Memory B cell (primary cell): ENCODE measurements around the gene GOLGA1.
"Not testable (repeated sequence)": the region's sequence is repeated elsewhere in the genome, so short reads cannot be mapped to it uniquely, and the experiment has no call there.

Source experiments
- ATAC-seq: fragments of 150-1000 bp; cut with Tn5 transposase; 2 replicates; pipeline ENCODE4 v1.10.0; 2021; ENCODE audit warnings: low read depth, mild to moderate bottlenecking, moderate library complexity
- DNase-seq, 2 donors: peaks; one replicate each; pipeline ENCODE4 v3.0.0; 2022; ENCODE audit warnings: low spot score in 2 of 2
- H3K27ac Mint-ChIP-seq: one replicate; pipeline ENCODE4 v1.8.0; 2022; ENCODE audit warnings: mild to moderate bottlenecking, moderate library complexity, mixed read lengths
- H3K27me3 Mint-ChIP-seq: one replicate; pipeline ENCODE4 v1.8.0; 2022; ENCODE audit warnings: mixed read lengths
- H3K36me3 Mint-ChIP-seq: one replicate; pipeline ENCODE4 v1.8.0; 2022; ENCODE audit warnings: mild to moderate bottlenecking, mixed read lengths
- H3K4me1 Mint-ChIP-seq: one replicate; pipeline ENCODE4 v1.8.0; 2022; ENCODE audit warnings: mixed read lengths
- H3K4me3 Mint-ChIP-seq: one replicate; pipeline ENCODE4 v1.8.0; 2022; ENCODE audit warnings: mild to moderate bottlenecking, moderate library complexity, mixed read lengths
- H3K9me3 Mint-ChIP-seq: one replicate; pipeline ENCODE4 v1.8.0; 2022; ENCODE audit warnings: mixed read lengths

The GOLGA1 gene

DNA sequence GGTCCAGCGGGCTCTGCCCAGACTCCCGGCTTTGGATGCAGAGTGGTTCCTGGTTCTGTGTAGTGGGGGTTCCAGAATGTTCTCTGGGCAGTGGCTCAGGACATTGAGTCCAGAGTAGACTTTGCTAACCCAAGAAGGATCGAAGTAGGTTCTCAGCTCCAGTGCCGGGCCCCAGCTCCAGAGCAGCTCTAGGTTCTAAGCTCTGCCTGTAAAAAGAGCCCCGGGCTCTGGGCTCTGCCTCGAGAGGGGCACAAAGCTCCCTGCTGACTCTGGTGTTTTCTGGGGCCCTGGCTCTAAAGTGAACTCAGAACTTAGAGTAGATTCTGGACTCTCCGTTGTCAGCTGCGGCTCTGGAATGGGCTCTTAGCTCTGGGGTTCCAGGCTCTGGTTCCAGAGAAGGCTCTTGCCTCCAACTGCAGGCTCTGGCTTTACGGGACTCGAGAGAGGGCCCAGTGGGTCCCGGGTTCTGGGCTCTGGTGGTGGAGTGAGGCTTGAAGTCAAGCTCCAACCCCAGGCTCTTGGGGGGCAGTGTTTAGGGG is 87.2 kb downstream of the GOLGA1 start:
- Mint-ChIP-seq H3K27me3 (no peaks in the 10 kb centered on the region), H3K36me3 (peaks cover 6% of the 10 kb centered on the region), H3K27ac (peak overlapping the region; percentile 74), H3K9me3 (no peaks in the 10 kb centered on the region), H3K4me1 (peaks cover 3% of the 10 kb centered on the region), H3K4me3 (peak overlapping the region; percentile 43)
- ATAC-seq, result no peak
- no peak for DNase-seq

DNA sequence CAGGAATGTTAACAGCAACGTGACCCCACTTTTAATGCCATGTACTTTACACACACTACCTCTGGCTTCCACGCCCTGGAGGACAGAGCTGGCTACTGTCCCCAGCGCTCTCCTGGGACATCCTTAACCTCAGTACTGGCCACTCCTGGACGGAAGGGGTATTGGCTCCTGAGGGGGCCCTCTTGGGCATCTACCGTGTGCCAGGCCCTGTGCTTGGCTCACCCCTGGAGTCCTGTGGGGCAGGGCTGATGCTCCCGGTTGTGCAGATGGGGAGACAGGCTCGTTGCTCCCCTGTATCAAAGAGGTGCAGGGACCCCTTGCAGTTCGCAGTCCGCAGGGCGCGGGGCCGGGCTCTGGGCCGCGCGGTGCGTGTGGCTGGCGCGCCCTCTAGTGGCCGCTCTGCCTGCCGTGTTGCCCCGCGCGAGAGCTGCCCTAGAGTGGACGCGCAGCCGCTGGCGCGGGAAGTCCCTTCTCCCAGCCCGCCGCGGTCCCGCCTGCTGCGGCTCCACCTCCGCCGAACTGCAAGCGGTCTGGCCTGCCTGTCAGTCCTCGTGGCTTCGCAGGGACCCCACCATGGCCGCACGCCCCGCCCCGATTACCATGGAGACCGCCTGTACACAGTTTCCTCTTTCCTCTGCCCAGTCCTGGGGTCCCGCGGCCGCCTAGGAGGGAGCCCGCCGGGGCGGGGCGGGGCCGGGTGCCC is 87.9 kb downstream of the GOLGA1 start, which contains the start of gene WDR38:
Gene WDR38 (plus strand): TSS at position 632 of the 703 bp plus-strand sequence. CDS start 72 bp downstream, outside the sequence.
- DNase-seq (peak; percentile 77 to 91), ATAC-seq (peak; percentile 86)
- Mint-ChIP-seq H3K27ac (peak within 1 kb of the TSS; percentile 74), H3K9me3 (no peaks in the 10 kb centered on the region), H3K4me3 (peak within 1 kb of the TSS; percentile 83), H3K27me3 (no peaks in the 10 kb centered on the region), H3K36me3 (peaks cover 4% of the 10 kb centered on the region), H3K4me1 (peaks cover 3% of the 10 kb centered on the region)

DNA sequence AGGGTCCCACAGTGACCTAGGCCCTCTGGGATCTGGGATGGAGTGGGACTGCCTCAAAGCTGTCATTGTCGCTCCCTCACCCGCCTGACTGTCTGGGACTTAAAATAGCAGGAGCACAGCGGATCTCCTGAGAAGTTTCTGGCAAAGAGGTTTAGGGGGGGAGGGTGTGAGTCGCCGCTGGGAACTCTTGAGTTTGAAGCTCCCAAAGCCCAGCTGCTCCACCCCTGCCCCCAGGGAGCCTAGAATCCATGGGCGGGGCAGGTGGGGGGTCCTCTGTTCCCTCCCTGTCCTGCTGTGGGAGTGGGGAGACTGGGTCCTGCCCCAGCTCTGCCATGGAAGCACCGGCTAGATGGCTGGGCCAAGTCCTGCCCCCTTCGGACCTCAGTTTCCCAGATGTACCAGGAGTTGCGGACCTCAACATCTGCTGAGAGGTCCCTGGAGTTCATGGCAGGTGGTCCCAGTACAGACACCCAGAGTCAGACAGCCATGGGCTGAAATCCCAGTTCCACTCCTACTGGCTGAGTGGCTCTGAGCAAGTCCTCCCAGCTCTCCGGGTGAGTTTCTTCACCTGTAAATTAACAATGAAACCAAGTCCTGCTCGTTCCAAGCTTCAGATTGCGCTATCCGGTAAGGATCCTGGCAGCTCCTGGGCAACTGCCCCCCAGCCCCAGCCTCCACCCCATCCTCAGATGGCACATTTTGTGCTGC is 88.6 kb downstream of the GOLGA1 start:
- Mint-ChIP-seq H3K27ac (peak overlapping the region; percentile 74), H3K36me3 (no peaks in the 10 kb centered on the region), H3K27me3 (peaks cover 2% of the 10 kb centered on the region), H3K9me3 (no peaks in the 10 kb centered on the region), H3K4me1 (peaks cover 3% of the 10 kb centered on the region), H3K4me3 (no peak overlapping the region)
- no peak for DNase-seq
- no peak for ATAC-seq

DNA sequence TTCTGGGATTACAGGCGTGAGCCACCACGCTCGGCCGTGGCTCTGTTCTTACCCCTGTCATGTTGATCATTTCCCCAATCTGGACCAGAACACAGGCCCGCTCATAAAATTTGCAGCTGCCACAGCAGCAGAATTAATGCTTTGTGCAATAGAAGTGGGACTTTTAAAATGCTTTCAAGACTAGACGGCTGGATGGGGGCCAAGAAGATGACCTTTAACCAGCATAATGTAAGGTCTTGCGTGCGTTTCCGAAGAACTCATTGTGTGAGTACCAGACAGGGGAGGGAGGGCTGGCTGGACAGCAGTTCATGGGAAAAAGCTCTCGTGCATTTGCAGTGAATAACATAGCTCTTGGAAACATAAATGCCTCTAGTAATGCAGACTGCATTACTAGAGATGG is 91.1 kb downstream of the GOLGA1 start:
- Mint-ChIP-seq H3K27me3 (peaks cover 4% of the 10 kb centered on the region), H3K4me3 (no peak overlapping the region), H3K27ac (no peak overlapping the region), H3K4me1 (peaks cover 3% of the 10 kb centered on the region), H3K36me3 (no peaks in the 10 kb centered on the region), H3K9me3 (no peaks in the 10 kb centered on the region)
- DNase-seq, result no peak
- ATAC-seq, result no peak

DNA sequence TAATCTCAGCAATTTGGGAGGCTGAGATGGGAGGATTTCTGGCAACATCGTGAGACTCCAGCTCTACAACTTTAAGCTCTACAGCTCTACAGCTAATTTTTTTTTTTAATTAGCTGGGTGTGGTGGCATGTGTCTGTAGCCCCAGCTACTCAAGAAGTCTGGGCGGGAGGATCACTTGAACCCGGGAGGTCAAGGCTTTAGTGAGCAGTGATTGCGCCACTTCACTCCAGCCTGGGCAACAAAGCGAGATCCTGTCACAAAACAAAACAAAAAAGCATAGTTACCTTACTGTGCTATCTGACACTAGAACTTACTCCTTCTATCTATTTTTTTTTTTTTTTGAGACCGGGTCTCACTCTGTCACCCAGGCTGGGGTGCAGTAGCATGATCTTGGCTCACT is 93.9 kb downstream of the GOLGA1 start:
- Mint-ChIP-seq H3K27ac (no peak overlapping the region), H3K27me3 (peaks cover 4% of the 10 kb centered on the region), H3K36me3 (no peaks in the 10 kb centered on the region), H3K4me3 (no peak overlapping the region), H3K9me3 (no peaks in the 10 kb centered on the region), H3K4me1 (no peaks in the 10 kb centered on the region)
- DNase-seq, result no peak
- ATAC-seq, result no peak

DNA sequence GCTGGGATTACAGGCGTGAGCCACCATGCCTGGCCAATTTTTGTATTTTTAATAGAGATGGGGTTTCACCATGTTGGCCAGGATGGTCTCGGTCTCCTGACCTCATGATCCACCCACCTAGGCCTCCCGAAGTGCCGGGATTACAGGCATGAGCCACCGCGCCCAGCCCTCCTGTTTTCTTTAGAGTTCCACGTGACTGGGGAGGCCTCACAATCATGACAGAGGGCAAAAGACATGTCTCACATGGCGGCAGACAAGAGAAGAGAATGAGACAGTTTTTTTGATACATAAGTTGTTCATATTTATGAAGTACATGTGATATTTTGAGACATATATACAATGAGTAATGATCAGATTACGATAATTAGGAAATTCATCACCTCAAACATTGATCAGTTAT is 94.4 kb downstream of the GOLGA1 start:
- H3K4me3 Mint-ChIP-seq, H3K27ac Mint-ChIP-seq, ATAC-seq, H3K36me3 Mint-ChIP-seq, H3K27me3 Mint-ChIP-seq, H3K4me1 Mint-ChIP-seq, H3K9me3 Mint-ChIP-seq, DNase-seq: not testable (repeated sequence)

DNA sequence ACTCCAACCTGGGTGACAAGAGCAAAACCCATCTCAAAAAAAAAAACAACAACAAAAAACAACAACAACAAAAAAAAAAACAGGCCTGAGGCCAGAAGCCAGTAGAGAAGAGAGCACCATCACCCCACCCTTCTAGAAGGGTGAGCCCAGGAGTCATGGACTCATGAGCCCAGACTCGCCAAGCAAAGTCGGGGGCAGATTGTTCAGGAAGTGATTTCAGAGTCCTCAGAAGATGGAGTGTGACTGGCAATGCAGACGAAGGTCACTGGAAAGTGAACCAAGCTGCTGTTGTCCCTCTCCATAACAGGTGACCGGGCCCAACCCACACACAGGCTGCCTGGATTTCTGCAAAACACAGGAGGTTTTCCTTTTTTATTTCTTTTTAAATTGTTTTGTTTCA is 96.6 kb downstream of the GOLGA1 start:
- ATAC-seq, result no peak
- no peak overlapping the region for H3K27ac Mint-ChIP-seq

DNA sequence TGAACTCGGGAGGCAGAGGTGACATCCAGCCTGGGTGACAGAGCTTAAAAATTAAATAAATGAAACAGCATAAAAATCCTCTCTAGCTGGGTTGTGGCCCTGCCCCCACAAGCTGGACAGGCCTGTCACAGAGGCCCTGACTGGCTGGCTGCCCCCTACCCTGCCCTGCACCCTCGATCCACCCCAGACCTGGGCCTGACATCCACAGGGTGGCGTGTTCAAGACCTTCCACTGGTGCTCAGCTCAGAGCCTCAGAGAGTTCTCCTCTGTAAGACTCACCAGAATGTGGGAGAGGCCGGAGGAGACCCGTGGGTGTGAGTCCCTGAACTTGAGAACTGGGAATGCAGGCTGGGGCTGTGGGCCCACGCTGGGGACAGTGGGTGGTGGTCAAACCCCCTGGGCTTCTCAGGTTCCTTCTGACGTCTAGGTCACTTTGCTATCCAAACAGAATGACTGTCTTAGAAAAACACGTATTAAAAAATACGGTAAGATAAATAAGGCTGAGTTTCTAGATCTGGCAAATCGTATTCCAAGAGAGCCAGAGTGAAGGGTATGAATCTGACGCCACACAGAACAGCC is 97.3 kb downstream of the GOLGA1 start:
- DNase-seq (no peak), ATAC-seq (no peak)
- H3K9me3 Mint-ChIP-seq, result no peaks in the 10 kb centered on the region
- H3K4me1 Mint-ChIP-seq, result no peaks in the 10 kb centered on the region
- no peak overlapping the region for H3K4me3 Mint-ChIP-seq
- H3K36me3 Mint-ChIP-seq, result no peaks in the 10 kb centered on the region
- no peak overlapping the region for H3K27ac Mint-ChIP-seq
- H3K27me3 Mint-ChIP-seq, result peaks cover 4% of the 10 kb centered on the region

More for the DNA sequence above, 96.6 kb downstream of the GOLGA1 start:
- Mint-ChIP-seq H3K9me3 (no peaks in the 10 kb centered on the region), H3K27me3 (peaks cover 4% of the 10 kb centered on the region), H3K4me1 (no peaks in the 10 kb centered on the region), H3K36me3 (no peaks in the 10 kb centered on the region), H3K4me3 (no peak overlapping the region)
- no peak for DNase-seq

DNA sequence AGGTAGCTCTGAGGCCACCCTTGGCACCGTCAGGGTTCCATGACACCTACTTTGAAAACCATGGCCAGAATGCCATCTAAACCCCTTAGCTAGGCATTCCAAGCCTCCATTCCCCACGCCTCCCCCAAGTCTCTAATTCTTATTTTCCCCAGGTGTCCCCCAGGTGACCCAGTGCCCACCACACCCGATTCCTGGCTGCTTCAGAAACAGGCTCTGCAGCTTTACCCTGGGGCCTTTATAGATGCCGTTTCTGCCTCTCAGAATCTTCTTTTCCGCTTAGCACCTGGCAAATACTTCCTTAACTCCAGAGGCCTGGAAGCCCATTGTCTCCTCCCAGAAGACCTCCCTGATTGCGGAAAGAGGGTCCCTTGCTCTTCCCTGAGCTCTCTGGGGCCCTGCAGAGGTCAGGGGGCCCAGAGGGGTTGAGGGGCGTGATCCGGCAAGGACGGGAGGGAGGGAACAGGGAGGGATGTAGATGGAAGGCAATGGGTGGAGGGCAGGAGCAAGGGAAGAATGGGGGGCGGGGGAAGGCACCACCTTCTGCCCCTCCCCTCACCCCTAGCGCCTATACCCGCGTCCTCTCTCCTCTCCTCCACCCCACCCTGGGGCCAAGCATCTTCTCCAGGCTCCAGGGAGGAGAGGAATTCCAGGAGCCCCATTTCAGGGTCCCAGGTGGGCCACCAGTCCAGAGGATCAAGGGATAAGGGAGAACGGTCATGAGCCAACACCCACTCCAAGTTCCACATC is 99.6 kb downstream of the GOLGA1 start:
- DNase-seq, result no peak
- no peak overlapping the region for H3K27ac Mint-ChIP-seq
- H3K4me3 Mint-ChIP-seq, result no peak overlapping the region
- H3K27me3 Mint-ChIP-seq, result peaks cover 8% of the 10 kb centered on the region
- H3K9me3 Mint-ChIP-seq, result no peaks in the 10 kb centered on the region
- ATAC-seq, result no peak
- no peaks in the 10 kb centered on the region for H3K4me1 Mint-ChIP-seq
- no peaks in the 10 kb centered on the region for H3K36me3 Mint-ChIP-seq

DNA sequence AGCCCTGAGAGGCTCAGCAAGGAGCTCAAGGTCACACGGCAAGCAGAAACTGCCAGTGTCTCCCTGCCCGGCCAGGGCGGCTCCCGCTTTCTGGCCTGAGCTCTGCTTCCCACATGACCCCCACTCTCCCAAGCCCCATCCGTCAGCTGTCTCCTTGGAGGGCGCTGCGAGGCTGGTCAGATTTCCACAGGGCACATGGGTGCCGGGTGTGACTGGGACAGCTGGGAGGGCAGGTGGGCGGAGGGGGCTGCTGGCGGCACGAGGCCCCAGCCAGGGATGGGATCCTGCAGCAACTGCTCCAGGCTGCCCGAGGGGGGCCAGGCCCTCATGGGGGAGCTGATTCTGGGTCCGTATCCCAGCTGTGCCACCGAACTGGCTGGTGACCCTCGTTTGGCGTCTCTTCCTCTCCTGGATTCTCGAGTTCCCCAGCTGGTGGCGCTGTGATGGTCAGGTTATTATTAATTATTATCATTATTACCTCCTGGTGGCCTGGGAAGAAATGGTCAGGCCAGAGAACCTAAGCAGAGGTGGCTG is 100.5 kb downstream of the GOLGA1 start:
- H3K27ac Mint-ChIP-seq, result no peak overlapping the region
- no peak overlapping the region for H3K4me3 Mint-ChIP-seq
- no peaks in the 10 kb centered on the region for H3K4me1 Mint-ChIP-seq
- DNase-seq (no peak), ATAC-seq (no peak)
- no peaks in the 10 kb centered on the region for H3K36me3 Mint-ChIP-seq
- peaks cover 9% of the 10 kb centered on the region for H3K27me3 Mint-ChIP-seq
- H3K9me3 Mint-ChIP-seq, result no peaks in the 10 kb centered on the region

DNA sequence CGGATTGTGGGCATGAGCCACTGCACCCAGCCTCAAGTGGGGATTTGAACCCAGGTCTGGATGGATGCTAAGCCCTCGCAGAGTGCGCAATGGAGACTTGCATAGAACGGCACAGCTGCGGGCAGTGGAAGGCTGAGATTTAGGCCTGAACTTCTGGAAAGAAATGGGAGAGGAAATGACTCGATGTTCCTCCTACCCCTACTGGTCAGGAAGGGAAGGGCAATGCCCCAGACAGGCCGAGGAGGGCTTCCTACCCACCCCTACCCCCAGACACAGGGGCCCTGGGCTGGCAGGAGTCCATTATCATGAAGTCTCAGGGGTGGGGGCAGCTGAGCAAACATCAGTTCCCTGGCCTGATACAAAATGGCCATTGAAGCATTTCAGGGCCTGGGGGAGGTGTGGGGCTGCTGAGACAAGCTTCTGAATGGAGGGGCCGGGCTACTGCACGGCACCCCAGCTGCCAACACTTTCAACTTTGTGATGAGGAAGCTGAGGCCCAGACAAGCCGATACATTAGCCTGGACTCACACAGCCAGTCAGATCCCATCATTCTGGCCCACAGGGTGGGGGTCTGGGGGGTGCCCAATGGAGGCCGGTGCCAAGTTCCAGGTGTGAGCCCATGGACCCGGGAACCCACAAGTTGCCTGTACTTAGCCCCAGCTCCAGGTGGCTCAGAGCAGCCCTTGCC is 101.1 kb downstream of the GOLGA1 start:
- no peak for ATAC-seq
- no peaks in the 10 kb centered on the region for H3K4me1 Mint-ChIP-seq
- no peak overlapping the region for H3K27ac Mint-ChIP-seq
- DNase-seq, result no peak
- peaks cover 9% of the 10 kb centered on the region for H3K27me3 Mint-ChIP-seq
- H3K9me3 Mint-ChIP-seq, result no peaks in the 10 kb centered on the region
- H3K4me3 Mint-ChIP-seq, result no peak overlapping the region
- H3K36me3 Mint-ChIP-seq, result no peaks in the 10 kb centered on the region

DNA sequence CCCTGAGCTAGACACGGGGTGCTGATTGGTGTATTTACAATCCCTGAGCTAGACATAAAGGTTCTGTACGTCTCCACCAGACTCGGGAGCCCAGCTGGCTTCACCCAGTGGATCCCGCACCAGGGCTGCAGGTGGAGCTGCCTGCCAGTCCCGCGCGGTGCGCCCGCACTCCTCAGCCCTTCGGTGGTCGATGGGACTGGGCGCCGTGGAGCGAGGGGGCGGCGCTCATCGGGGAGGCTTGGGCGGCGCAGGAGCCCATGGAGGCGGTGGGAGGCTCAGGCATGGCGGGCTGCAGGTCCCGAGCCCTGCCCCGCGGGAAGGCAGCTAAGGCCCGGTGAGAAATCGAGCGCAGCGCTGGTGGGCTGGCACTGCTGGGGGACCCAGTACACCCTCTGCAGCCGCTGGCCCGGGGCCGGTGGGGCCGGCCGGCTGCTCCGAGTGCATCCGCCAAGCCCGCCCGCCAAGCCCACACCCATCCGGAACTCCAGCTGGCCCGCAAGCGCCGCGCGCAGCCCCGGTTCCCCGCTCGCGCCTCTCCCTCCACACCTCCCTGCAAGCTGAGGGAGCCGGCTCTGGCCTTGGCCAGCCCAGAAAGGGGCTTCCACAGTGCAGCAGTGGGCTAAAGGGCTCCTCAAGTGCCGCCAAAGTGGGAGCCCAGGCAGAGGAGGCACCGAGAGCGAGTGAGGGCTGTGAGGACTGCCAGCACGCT is 102.2 kb downstream of the GOLGA1 start:
- ATAC-seq, H3K27ac Mint-ChIP-seq, H3K4me1 Mint-ChIP-seq, H3K9me3 Mint-ChIP-seq, H3K36me3 Mint-ChIP-seq, DNase-seq, H3K4me3 Mint-ChIP-seq: not testable (repeated sequence)
- H3K27me3 Mint-ChIP-seq, result peaks cover 12% of the 10 kb centered on the region

DNA sequence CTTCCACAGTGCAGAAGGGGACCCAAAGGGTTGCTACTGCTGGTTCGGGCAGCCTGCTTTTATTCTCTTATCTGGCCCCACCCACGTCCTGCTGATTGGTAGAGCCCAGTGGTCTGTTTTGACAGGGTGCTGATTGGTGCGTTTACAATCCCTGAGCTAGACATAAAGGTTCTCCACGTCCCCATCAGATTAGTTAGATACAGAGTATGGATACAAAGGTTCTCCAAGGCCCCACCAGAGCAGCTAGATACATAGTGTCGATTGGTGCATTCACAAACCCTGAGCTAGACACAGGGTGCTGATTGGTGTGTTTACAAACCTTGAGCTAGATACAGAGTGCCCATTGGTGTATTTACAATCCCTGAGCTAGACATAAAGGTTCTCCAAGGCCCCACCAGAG is 102.8 kb downstream of the GOLGA1 start:
- H3K27me3 Mint-ChIP-seq, result peaks cover 12% of the 10 kb centered on the region
- H3K27ac Mint-ChIP-seq, DNase-seq, H3K4me1 Mint-ChIP-seq, H3K36me3 Mint-ChIP-seq, ATAC-seq, H3K9me3 Mint-ChIP-seq, H3K4me3 Mint-ChIP-seq: not testable (repeated sequence)
